Stimulated activated CD8-positive, alpha-beta memory T cell treated with anti-CD3 and anti-CD28 coated beads, Interleukin-15, amount 100 ng/mL, for 4 hours (primary cell): ENCODE results near the gene DAB2IP.
"Not testable (repeated sequence)": the region's sequence is repeated elsewhere in the genome, so short reads cannot be mapped to it uniquely, and the experiment has no call there.

Experiments used
- DNase-seq, 2 donors: peaks; one replicate each; pipeline ENCODE4 v3.0.0-alpha.2; 2020; ENCODE audit warnings: low read depth in 2 of 2

DAB2IP gene

DNA sequence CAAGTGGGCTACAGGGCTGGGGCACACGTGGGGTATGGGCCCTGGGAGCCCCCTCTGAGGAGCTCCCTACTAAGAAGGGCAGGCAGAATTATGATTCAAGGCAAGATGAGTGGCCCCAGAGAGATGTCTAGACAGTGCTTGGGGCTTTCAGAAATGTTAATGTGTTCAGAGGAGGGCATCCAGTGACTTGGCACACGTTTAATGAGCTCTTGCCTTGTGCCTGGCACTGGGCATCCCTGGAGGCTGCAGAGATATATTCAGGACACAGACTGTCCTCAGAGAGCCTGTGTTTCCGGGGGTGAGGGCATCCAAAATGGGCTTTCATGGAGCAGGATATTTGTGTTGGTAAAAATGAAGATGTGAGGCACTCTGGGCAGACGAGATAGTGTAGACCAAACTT lies 25.4 kb upstream of the DAB2IP start:
- no peak for DNase-seq

DNA sequence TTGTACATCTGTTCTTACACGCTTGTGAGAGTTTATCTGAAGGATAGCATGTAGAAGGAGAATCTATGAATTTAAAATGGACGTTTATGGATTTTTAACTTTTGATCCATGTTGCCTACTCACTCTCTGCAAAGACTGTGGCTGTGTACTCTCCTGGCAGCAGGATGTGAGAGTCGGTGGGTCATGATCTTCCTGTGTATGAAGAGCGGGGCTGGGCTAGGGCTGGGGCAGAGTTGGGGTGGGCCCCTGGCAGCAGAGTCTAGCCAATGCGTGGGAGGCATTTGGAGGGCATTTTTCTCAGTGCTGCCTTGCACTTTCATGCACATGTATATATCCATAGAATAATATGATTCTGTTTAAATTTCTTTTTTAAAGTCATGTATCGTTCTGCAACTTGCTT lies 24.0 kb upstream of the DAB2IP start:
- DNase-seq, result no peak

DNA sequence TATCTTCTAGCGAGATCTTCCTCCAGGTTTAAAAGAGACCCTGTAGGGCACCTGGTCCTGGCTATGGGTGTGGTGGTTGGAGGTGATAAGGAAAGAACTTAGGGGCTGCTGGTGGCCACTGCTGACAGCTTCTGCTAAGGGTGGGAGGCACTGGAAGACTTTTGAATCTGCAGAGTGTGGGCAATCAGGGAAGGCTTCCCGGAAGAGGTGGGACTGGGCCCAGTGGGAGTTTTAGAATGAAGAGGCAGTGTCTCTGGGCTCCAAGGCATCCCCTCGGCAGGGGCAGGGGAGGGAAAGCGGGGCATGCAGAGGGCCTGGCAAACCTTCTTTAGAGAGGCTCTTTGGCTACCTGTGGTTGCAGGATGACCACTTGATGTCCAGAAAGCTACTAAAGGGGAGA lies 23.0 kb upstream of the DAB2IP start:
- DNase-seq, result no peak

DNA sequence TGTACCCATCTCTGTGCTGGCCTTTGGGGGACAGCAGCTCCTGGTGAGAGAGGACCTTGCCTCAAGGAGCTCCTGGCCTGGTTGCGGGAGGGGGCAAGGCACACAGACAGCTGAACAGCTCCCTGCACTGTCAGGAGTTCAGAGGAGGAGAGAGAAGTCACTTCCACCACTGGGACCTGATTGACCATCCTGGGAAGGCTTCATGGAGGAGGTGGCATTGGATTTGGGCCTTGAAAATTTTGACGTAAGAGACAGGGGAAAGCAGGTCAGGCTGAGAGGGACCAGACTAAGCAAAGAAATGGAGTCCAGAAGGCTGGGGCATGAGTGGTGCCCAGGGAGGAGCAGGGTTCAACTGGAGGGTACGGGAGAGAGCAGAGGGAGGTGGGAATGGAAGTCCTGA lies 20.3 kb upstream of the DAB2IP start:
- no peak for DNase-seq

DNA sequence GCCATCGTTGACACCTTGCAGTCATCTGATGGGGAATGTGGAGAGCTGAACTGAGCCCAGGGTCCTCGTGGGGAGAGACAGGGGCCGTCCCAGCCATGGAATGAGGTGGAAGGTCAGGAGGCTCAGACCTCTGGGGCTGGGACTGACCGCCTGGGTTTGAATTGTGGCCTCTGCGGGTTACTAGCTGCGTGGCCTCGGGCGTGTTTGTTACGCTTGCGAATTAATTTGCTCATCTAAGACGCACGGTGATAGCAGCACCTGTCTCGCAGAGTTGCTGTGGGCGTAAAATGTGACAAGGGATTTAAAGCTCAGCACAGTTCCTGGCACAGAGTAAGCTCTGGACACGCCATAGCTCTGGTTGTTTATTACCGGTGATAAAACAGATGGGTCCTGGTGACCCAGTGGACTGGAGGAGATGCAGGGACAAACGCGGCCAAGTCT lies 19.4 kb upstream of the DAB2IP start:
- DNase-seq, result no peak

DNA sequence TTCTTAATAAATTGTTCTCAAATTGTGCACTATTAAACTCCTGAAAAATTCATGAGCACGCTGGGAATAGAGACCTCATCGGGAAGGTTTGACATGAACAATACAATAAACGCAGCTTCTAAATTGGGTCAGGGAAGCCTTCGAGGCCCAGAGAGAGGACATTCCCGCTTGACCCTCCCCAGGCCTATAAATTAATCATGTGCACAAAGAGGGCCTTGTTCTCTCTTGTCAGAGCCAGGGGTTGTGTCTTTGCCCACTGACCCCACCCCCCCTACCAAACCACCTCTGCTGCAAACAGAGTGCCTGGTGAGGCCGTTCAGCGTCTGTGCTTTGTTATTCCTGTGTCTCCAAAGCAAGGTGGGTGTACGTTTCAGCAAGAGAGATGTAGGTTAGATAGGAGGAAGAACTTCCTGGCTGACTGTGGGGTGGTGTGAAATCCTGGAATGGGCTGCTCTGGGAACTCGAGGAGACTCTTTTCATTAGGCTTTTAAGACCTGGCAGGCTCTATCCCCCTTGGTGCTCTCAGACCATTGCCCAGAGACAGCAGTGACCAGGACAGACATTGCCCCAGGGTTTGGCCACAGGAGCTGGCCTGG lies 18.2 kb upstream of the DAB2IP start:
- no peak for DNase-seq

DNA sequence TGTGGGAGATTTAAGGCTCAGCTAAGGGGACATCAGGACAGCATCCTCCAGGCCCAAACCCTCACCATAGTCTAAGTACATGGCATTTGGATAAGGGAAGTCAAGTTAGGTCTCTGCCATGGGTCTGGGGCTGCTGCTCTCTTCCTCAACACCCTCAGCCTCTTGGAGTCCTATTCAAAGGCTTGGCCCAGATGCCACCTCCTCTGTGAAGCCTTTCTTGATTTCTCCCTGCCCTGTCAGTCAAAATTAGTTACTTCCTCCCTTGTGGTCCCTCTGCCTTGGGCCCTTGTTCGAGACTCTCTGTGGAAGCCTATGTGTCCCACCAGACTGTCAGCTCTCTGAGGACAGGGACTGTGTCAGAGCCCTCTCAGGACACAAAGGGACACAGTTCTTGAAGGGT lies 17.7 kb upstream of the DAB2IP start:
- DNase-seq, result no peak

DNA sequence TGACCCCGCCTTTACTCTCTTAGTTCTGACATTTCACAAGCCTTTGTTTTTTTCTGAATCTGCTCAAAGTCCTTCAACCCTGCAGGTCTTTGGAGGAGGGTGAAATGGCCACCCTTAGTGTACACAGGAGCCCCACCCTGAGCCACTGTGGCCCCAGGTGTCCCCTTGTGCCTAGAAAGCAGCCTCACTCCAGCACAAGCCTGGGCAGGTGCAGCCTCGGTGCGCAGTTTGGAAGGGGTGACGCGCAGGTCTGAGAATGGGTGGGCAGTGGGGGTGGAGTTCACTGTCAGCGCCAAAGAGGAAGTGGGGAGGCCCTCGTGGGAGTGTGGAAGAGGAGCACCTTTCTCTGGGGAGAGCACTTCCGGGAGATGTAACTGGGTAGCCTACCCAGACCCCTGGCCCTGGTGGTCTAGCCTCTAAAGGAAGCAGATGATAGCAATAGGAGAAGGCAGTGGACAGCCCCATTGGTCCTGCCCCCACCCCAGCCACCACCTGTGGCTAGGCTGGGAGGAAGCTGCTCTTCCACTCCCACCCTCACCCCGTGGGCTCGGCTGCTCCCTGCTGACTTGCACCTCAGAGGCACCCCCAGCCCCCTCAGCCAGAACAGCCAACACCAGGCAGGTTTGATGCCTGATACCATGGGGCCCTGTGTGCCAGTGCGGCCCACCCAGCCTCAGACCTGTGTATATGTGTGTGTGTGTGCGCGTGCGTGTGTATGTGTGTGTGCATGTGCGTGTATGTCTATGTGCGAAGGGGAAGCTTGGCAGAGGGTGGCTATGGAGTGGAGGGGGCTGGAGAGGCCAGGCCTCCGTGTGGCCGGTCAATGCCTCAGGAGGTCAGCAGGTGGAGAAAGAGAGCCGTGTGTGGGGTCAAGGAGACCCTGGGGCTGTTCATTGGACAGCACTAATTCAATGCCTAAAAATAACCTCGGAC lies 16.8 kb upstream of the DAB2IP start:
- DNase-seq, result no peak

DNA sequence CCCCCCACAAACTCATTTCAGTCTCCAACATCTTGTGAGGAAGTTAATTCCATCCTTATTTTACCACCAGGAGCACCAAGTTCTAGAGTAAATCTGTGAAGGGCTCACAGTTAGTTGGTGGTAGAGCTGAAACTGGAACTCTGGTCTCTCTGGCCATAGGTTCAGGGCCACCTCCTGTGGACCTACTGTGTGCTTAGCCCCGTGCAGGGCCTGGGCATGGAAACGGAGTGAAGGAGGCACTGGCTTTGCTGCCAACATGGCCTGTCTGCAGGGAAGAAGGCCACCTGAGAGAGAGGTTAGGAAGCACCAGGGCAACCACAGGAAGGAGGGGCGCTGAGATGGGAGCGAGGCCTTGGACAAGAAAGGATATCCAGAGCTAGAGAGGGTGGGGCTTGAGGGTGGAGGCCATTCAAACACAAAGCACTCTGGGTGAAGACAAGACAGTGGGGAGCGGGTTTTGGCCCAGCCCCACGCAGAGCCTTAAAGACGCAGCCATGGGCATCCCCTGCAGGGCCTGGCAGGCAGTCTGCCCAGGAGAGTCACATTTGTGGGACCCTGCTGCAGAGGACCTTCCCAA lies 16.0 kb upstream of the DAB2IP start:
- no peak for DNase-seq

DNA sequence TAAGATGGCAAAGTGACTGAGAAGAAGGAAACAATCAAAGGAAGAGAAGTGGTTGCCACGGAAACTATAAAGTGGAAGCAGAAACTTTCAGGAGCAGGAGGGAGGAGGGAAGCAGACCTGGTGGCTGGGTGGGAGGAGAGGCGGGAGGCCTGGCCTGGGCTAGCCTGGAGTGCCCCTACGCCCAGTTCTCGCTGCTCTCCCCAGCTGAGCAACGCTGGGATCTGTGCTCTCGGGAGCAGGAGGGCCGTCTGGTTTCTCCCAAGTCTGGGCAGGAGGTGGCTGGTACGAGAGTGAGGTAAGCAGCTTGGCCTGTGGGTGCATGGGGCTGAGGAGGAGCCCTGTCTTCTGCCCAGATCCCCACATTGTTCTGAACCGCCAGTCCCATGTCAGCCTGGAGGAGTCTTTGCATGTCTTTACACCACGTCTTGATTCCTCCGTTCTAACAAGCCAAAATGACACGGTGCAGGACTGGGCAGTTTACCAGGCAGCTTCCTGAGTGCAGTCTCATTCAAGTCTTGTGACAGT lies 15.0 kb upstream of the DAB2IP start:
- DNase-seq, result no peak

DNA sequence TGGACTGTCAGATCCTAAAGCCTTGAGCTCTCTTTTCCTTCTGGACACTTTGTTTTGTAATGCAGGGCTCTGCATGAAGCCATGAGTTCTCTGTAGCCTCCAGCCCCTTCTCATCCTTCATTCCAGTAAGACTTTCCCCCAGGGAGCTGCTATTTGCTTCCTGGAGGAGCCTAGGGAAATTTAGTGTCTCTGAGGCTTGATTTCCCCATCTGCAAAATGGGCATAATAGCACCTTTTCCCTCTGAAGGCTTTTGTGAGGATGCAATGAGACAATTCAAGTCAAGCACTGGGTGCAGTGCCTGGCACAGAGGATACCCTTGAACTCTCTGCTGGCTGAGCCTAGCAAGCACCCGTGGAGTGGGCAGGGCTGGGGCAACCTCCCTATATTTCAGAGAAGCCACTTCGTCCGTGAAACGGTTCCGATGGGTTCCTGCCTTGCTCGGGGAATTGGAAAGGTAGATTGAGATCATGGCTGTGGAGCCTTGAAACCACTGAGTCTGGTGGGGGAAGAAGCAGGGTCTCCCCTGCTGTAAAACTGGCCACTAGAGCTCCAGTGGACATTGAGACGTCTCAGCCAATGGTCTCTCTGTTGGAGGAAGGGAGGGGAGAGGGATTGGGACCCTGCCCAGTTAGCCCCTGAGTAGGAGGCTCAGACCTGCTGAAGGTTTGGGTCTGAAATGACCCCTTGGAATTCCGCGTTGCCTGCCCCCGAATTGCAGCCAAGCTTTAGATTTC lies 14.3 kb upstream of the DAB2IP start:
- no peak for DNase-seq

DNA sequence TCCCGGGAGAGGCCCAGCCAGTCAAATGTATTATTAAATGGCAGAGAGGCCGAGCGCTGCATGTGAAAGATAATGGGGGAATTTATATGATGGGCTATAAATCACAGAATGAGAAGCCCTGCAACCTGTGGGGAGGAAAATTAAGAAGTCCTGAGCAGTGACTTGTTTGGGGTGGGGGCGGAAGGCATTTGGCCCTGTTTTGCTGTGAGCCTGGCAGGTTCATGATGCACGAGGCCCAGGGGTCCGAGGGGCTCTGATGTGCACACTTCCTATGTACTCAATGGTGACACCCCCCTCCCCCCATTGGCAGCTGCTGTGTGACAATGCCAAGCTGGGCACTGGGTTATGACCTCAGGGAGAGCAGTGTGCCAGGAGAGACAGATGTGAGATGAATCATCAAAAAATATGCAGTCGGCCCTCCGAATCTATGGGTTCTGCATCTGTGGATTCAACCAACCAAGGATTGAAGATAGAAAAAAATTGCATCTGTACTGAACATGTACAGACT lies 13.7 kb upstream of the DAB2IP start:
- no peak for DNase-seq

DNA sequence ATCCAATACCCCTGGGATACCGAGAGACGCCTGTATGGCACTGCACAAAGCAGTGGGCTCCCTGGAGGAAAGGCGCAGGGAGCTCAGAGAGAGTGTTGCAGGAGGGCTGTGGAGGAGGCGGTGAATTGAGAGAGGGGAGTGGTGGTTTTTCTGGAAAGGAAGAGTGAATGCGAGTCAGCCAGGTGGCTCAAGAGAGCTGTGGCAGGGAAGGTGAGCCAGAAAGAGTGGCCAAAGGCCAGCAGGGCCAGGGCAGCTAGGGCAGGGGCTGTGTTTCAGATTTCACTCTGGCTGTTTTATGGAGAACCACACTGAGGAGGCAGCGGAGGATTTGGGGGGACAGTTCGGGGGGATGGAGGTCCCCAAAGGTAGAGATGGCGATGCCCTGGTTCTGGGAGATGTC lies 13.0 kb upstream of the DAB2IP start:
- no peak for DNase-seq

DNA sequence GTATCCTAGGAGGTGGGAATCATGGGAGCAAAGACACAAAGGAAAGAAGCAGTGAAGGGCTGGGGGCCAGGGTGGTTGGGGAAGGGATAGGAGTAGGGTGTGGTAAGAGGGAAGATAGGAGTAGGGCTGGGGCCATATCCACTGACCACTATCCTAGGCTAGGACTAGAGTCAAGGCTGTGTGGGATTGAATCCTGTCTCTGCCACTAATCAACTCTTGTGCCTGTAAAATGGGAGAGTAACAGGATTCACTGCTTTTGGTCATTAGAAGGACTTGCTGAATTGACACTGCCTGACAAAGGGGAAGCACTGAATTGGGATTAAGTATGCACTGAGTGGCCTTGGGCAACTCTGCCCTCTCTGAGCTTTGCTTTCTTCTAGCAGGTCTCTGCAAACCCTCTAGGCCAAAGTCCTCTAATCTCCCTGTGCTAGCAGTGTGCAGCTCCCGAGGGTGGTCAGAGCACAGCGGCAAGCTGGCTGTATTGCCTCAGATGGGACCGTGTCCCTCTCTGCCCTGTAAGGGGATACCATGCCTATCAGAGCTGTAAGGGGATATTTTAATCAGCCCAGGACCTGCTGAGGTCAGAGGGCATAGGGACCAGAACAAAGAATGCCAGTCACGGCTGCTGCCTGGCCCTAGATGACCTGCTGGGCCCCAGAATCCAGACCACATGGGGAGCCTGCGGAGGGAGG lies 12.4 kb upstream of the DAB2IP start:
- DNase-seq, result no peak

DNA sequence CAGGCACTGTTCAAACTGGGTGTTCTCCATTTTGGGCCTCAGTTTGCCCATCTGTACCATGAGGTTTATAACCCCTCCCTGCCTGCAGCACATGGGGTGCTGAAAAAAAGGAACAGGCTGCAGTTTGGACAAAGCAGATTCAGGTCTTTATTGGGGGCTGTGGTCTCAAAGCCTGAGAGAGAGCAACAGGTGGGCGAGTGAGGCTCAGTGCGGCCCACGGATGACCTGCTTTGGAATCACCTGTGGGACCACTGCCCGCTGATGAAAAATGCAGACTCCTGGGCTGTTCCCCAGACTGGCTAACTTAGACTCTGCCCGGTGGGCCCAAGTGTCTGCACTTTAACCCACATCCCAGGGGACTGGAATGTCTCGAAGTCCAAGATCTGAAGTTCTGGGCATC lies 11.8 kb upstream of the DAB2IP start:
- no peak for DNase-seq

DNA sequence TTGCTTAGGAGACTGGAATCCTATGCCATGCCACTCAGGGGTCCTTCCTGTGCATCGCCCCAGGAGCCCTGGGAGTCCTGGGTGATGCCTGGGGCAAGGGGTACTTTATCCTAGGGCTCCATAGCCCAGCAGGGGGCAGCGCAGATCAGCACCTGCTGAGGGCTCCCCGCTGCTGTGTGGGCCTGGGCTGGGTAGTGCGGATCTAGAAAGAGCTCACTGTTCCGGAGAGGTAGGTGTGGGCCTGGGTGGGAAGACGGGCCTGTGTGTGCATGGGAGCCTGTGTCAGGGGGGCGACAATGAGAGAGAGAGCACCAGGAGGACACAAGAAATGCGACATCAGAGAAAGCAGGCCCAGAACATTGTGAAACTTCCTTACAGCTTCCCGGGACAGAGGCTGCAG lies 11.4 kb upstream of the DAB2IP start:
- no peak for DNase-seq

DNA sequence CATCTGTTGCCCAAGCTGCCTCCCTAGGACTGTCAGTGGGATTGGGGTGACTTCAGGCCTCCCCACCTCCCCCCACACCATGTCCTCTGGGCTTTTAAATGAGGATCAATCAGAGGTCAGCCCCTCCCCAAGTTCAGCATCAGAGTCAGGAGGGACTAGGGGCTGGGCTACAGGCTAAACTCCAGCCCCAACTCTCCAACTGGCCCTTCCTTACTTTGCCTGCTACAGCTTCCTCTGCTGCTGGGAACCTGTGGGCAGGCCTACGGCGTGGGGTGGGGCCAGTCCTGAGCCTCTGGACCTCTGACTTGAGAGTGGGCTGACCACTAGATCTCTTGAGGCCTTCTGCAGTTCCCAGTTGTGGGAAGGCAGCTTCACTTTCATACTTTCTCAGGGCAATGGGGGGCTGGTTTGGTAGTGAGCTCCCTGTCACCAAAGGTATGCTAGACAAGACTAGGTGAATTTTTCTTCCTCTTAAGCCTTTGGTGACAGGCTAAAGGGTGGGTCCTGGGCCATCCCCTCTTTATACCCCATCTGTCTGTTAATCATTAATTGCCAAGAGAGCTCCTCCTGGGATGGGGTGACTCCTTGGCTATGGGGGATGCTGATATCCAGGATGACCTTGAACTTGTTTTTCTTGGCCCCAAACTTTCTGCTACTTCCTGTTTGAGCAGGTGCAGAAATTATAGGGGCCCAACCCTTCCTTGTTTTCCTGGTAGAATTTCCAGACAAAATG lies 10.8 kb upstream of the DAB2IP start:
- DNase-seq, result no peak

DNA sequence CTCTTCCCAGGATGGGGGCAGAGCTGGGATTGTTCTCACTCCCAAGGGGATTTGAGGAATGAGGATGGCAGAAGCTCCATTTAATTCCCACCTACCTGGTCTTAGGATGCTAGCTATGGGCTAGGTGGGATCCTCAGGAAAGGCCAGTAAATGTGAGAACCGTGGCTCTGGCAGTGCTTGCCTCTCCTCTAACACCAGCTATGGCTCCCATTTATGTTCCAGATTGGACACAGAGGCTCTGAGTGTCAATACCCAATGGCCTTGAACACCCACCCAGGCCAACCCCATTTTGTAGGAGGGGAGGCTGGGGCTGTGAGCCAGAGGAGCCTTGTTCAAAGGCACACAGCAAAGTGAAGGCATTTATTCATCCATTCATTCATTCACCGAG lies 10.2 kb upstream of the DAB2IP start:
- no peak for DNase-seq

DNA sequence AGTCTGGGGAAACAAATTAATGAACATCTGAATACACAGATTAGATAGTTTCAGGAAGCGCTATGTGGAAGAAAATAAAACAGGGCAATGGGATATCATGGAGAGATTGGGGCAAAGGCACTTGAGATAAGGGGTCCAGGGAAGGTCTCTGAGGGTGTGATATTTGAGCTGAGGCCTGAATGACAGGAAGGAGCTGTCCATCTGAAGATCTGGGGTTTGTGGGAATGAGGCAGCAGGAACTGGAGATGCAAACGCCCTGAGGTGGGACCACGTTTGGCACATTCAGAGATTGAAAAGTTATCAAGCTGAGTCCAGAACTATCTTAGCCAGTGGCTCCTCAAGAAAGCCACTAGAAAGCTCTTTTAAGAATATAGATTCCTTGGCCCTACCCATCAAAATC lies 8.7 kb upstream of the DAB2IP start:
- DNase-seq, result no peak

DNA sequence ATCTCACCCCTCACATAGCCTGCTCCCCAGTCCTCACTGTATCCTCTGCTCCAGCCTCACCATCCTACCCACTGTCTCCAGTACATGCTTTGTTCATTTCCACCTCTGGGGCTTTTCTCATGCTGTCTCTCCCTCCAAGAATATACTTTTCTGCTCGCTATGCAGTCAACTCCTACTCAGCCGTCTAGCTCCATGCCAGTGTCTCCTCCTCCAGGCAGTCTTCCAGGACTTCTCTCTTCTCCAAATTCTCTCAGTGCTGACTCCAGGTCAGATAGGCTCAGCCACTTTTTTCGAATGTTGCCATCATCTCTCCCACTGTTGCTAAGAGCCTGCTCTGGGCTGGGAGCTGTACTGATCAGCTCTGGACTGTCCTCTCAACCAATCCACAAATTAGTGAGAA lies 8.0 kb upstream of the DAB2IP start:
- DNase-seq, result no peak

DNA sequence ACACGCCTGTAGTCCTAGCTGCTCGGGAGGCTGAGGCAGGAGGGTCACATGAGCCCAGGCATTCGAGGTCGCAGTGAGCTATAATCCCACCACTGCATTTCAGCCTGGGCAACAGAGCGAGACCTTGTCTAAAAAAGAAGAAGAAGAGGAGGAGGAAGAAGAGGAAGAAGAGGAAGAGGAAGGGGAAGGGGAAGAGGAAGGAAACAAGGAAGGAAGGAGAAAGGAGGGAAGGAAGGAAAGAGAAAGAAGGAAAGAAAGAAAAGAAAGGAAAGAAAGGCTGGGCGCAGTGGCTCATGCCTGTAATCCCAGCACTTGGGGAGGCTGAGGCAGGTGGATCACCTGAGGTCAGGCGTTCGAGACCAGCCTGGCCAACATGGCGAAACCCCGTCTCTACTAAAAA lies 7.4 kb upstream of the DAB2IP start:
- DNase-seq, result not testable (repeated sequence)
